H1 (cell line): ENCODE data around the gene WDR19. TPM values are rescaled to one million over a fixed set of nuclear protein-coding genes. Genes with fewer than 3 reads are reported as not detected.

Experiments
- CTCF ChIA-PET: fragments of 300-600 bp; sonication (Branson Sonifier 250); formaldehyde crosslinking; loops from one replicate; lab custom pipeline; 2021; ENCODE audit not compliant: partially characterized antibody; lab: Charles Lee
- POLR2A ChIA-PET: fragments of 300-600 bp; sonication (Branson Sonifier 250); formaldehyde crosslinking; loops from one replicate; lab custom pipeline; 2021; ENCODE audit warnings: inconsistent platforms; ENCODE audit not compliant: partially characterized antibody; lab: Charles Lee
- DNase-seq, 2 experiments: peaks; one replicate each; pipeline versions ENCODE4 v3.0.0 to v3.0.0-alpha.2; 2010 to 2022; ENCODE audit warnings: low spot score in 2 of 2, low read depth in 1 of 2, mixed read lengths in 1 of 2
- FAIRE-seq: peaks from 2 replicates; lab custom pipeline; 2011; peaks lifted over from hg19 to GRCh38; lab: Jason Lieb, UNC
- H2AFZ ChIP-seq: 2 replicates; pipeline ENCODE4 v1.8.1; 2012; ENCODE audit warnings: low read length, inconsistent platforms
- H2AK5ac ChIP-seq: 2 replicates; pipeline ENCODE4 v1.6.1; 2013; ENCODE audit warnings: low read depth, low read length
- H2BK120ac ChIP-seq: replicated peaks from 2 replicates; pipeline ENCODE3; 2013; ENCODE audit warnings: low read depth, low read length, inconsistent platforms
- H2BK12ac ChIP-seq: 2 replicates; pipeline ENCODE4 v1.6.1; 2013; ENCODE audit warnings: low read depth, low read length
- H2BK15ac ChIP-seq: 2 replicates; pipeline ENCODE4 v1.6.1; 2013; ENCODE audit warnings: low read length
- H2BK20ac ChIP-seq: 2 replicates; pipeline ENCODE4 v1.6.1; 2013; ENCODE audit warnings: low read length
- H2BK5ac ChIP-seq: 2 replicates; pipeline ENCODE4 v1.6.1; 2013; ENCODE audit warnings: low read depth, low read length
- H3K14ac ChIP-seq: 2 replicates; pipeline ENCODE4 v1.6.1; 2013; ENCODE audit warnings: inconsistent platforms; ENCODE audit not compliant: insufficient read length
- H3K18ac ChIP-seq: 2 replicates; pipeline ENCODE4 v1.6.1; 2013; ENCODE audit warnings: low read length; ENCODE audit errors: extremely low read depth
- H3K23ac ChIP-seq: 2 replicates; pipeline ENCODE4 v1.6.1; 2013; ENCODE audit warnings: inconsistent platforms; ENCODE audit not compliant: insufficient read length
- H3K23me2 ChIP-seq: 2 replicates; pipeline ENCODE4 v1.6.1; 2013; ENCODE audit warnings: low read depth, low read length
- H3K27ac ChIP-seq: 2 replicates; pipeline ENCODE4 v1.6.1; 2011; ENCODE audit warnings: low read depth, low read length, inconsistent platforms
- H3K27me3 ChIP-seq, 4 experiments: replicated peaks in 1 of 4; 1 replicate in 1 of 4; 2 replicates in 3 of 4; pipeline versions ENCODE4 v1.6.1 to v1.8.1; 2011 to 2013; ENCODE audit warnings: low read length in 3 of 4, mild to moderate bottlenecking in 3 of 4, inconsistent platforms in 2 of 4, mixed read lengths in 2 of 4, moderate library complexity in 1 of 4; ENCODE audit not compliant: control insufficient read depth in 3 of 4, insufficient read depth in 3 of 4; ENCODE audit errors: extremely low read depth in 1 of 4
- H3K36me3 ChIP-seq, 4 experiments: 2 replicates each; pipeline versions ENCODE4 v1.6.1 to v1.8.1; 2011 to 2013; ENCODE audit warnings: mild to moderate bottlenecking in 4 of 4, low read length in 3 of 4, moderate library complexity in 2 of 4, control low read depth in 1 of 4, inconsistent platforms in 1 of 4; ENCODE audit not compliant: insufficient read depth in 4 of 4, control insufficient read depth in 2 of 4
- H3K4ac ChIP-seq: replicated peaks from 2 replicates; pipeline ENCODE3; 2013; ENCODE audit warnings: low read length, low read depth, mixed read lengths, inconsistent platforms; ENCODE audit not compliant: insufficient read length
- H3K4me1 ChIP-seq, 4 experiments: replicated peaks in 1 of 4; 1 replicate in 1 of 4; 2 replicates in 3 of 4; pipeline versions ENCODE4 v1.6.1 to v1.8.1; 2011 to 2013; ENCODE audit warnings: low read length in 3 of 4, inconsistent platforms in 2 of 4, mixed read lengths in 1 of 4; ENCODE audit not compliant: insufficient read depth in 4 of 4, control insufficient read depth in 3 of 4
- H3K4me2 ChIP-seq, 2 experiments: 2 replicates each; pipeline versions ENCODE4 v1.6.1 to v1.8.1; 2011 to 2013; ENCODE audit warnings: low read depth in 2 of 2, low read length in 2 of 2, control low read depth in 1 of 2, inconsistent platforms in 1 of 2, mild to moderate bottlenecking in 1 of 2; ENCODE audit not compliant: insufficient read depth in 1 of 2
- H3K4me3 ChIP-seq, 4 experiments: fragments of 200-600, 300-600 bp in 1 of 4; sonication (generic), shearing (Covaris generic), sonication (Bioruptor Twin) in 1 of 4; 2 replicates each; pipeline versions ENCODE4 v1.5.1 to v1.8.1; 2011 to 2016; ENCODE audit warnings: low read length in 4 of 4, low read depth in 3 of 4, control low read depth in 2 of 4, inconsistent platforms in 2 of 4, mild to moderate bottlenecking in 2 of 4, mixed read lengths in 1 of 4, moderate library complexity in 1 of 4; ENCODE audit not compliant: insufficient read depth in 2 of 4; ENCODE audit errors: extremely low read depth in 1 of 4
- H3K56ac ChIP-seq: replicated peaks from 2 replicates; pipeline ENCODE3; 2013; ENCODE audit warnings: low read depth, mild to moderate bottlenecking, mixed read lengths, low read length, inconsistent platforms; ENCODE audit not compliant: insufficient read length
- H3K79me1 ChIP-seq: 2 replicates; pipeline ENCODE4 v1.6.1; 2013; ENCODE audit warnings: low read depth, low read length, control low read depth
- H3K79me2 ChIP-seq, 2 experiments: 2 replicates each; pipeline versions ENCODE4 v1.6.1 to v1.8.1; 2012 to 2013; ENCODE audit warnings: low read length in 2 of 2, mild to moderate bottlenecking in 2 of 2, inconsistent platforms in 1 of 2; ENCODE audit not compliant: insufficient read depth in 2 of 2, control insufficient read depth in 1 of 2
- H3K9ac ChIP-seq, 4 experiments: replicated peaks in 1 of 4; 1 replicate in 1 of 4; 2 replicates in 3 of 4; pipeline versions ENCODE4 v1.6.1 to v1.8.1; 2011 to 2013; ENCODE audit warnings: low read depth in 3 of 4, low read length in 3 of 4, control low read depth in 2 of 4, mild to moderate bottlenecking in 2 of 4, moderate library complexity in 2 of 4, inconsistent platforms in 1 of 4; ENCODE audit errors: extremely low read depth in 1 of 4
- H3K9me3 ChIP-seq, 2 experiments: 2 replicates each; pipeline versions ENCODE4 v1.6.1 to v1.8.1; 2012 to 2013; ENCODE audit warnings: mild to moderate bottlenecking in 2 of 2, moderate library complexity in 2 of 2, control low read depth in 1 of 2, inconsistent platforms in 1 of 2, low read depth in 1 of 2, low read length in 1 of 2, mixed read lengths in 1 of 2; ENCODE audit not compliant: insufficient read depth in 2 of 2
- H4K20me1 ChIP-seq, 2 experiments: replicated peaks in 1 of 2; 2 replicates each; pipeline versions ENCODE3 to v1.8.1; 2011 to 2013; ENCODE audit warnings: inconsistent platforms in 2 of 2, low read length in 2 of 2, mild to moderate bottlenecking in 1 of 2; ENCODE audit not compliant: insufficient read depth in 2 of 2, control insufficient read depth in 1 of 2
- H4K5ac ChIP-seq: 2 replicates; pipeline ENCODE4 v1.6.1; 2013; ENCODE audit warnings: low read length, low read depth, mixed read lengths, inconsistent platforms; ENCODE audit not compliant: insufficient read length
- H4K8ac ChIP-seq: 2 replicates; pipeline ENCODE4 v1.8.0; 2013; ENCODE audit warnings: mild to moderate bottlenecking, moderate library complexity, low read length, inconsistent platforms; ENCODE audit not compliant: insufficient read depth; ENCODE audit errors: extremely low read depth
- H4K91ac ChIP-seq: replicated peaks from 2 replicates; pipeline ENCODE3; 2013; ENCODE audit warnings: low read length, mixed read lengths, inconsistent platforms; ENCODE audit not compliant: insufficient read length
- NANOG ChIP-seq: IDR thresholded peaks from 2 replicates; pipeline ENCODE4 v1.6.1; 2011; ENCODE audit warnings: low read length, low read depth, mild to moderate bottlenecking, inconsistent platforms; ENCODE audit not compliant: insufficient read depth, poor library complexity, severe bottlenecking
- POLR2A ChIP-seq, 2 experiments: IDR thresholded peaks; 1 replicate in 1 of 2; 2 replicates in 1 of 2; pipeline ENCODE4 v1.6.1; 2011; ENCODE audit warnings: low read depth in 2 of 2, low read length in 2 of 2, mild to moderate bottlenecking in 2 of 2; ENCODE audit errors: control extremely low read depth in 1 of 2
- RFX5 ChIP-seq: IDR thresholded peaks from 2 replicates; pipeline ENCODE4 v1.6.1; 2011; ENCODE audit warnings: low read depth, low read length, improper control_type of control experiment, borderline replicate concordance
- SRF ChIP-seq: IDR thresholded peaks from 2 replicates; pipeline ENCODE4 v1.6.1; 2011; ENCODE audit warnings: mild to moderate bottlenecking, low read depth, low read length, moderate library complexity
- TAF7 ChIP-seq: optimal IDR thresholded peaks from 2 replicates; pipeline ENCODE3; 2011; ENCODE audit warnings: low read depth, mild to moderate bottlenecking, inconsistent platforms, low read length, moderate library complexity, borderline replicate concordance
- YY1 ChIP-seq: IDR thresholded peaks from 2 replicates; pipeline ENCODE4 v1.6.1; 2011; ENCODE audit warnings: low read depth, mild to moderate bottlenecking, low read length
- WGBS, 2 experiments: shearing (Covaris generic) in 1 of 2; methylation state at CpG; one replicate each; pipeline versions ENCODE4 v1.1.6 to v1.1.7; 2013 to 2015; ENCODE audit warnings: low lambda C conversion rate in 2 of 2, mixed read lengths in 2 of 2, inconsistent platforms in 1 of 2, low coverage in 1 of 2, missing lambda C conversion rate in 1 of 2; ENCODE audit not compliant: insufficient replicate concordance in 2 of 2, insufficient coverage in 1 of 2, insufficient read length in 1 of 2; ENCODE audit errors: extremely low coverage in 1 of 2, missing lambda C conversion rate in 1 of 2; 5-methylcytosine and 5-hydroxymethylcytosine counted together
- polyA plus RNA-seq, 7 experiments: library from polyadenylated mRNA; depleted of rRNA in 3 of 7; stranded (reverse) in 5 of 7; unstranded in 2 of 7; fragments of >200 nt in 5 of 7; fragments of 200-250 nt in 2 of 7; gene quantifications; 1 replicate in 5 of 7; 2 replicates in 1 of 7; 4 replicates in 1 of 7; pipeline versions ENCODE4 v1.2.1 to v1.2.3, GENCODE V29; 2011 to 2013; ENCODE audit warnings: missing spikeins in 2 of 7, mixed read lengths in 2 of 7
- total RNA-seq: library from RNA; stranded (reverse); fragmentation: NEBNext Ultra II Directional; extraction: Animal tissue kit (Norgen Biotek cat#: 25700); gene quantifications from 2 replicates; pipeline ENCODE4 v1.2.1, GENCODE V29; 2021

The WDR19 gene
- total and polyA plus RNA-seq, 2 of the 8 experiments (the other 6 are each of a cell fraction or from before 2014, with no cell fraction given), result 22.2 to 23.3 TPM

- Histone ChIP-seq H3K79me1 (no peaks in the 10 kb centered on the region), H2AK5ac (no peak overlapping the region), H4K8ac (no peak overlapping the region), H3K18ac (no peak overlapping the region), H3K23me2 (no peaks in the 10 kb centered on the region), H3K9me3 (no peaks in the 10 kb centered on the region), H4K5ac (no peak overlapping the region), H2BK120ac (no peak overlapping the region), H4K20me1 (no peaks in the 10 kb centered on the region), H4K91ac (no peak overlapping the region), H3K4me1 (no peaks in the 10 kb centered on the region), H3K36me3 (peaks cover 13 to 47% (median 21%) of the 10 kb centered on the region in 4 experiments), H2BK20ac (no peak overlapping the region), H3K4me3 (no peak overlapping the region), H2BK12ac (no peak overlapping the region), H2BK15ac (no peak overlapping the region), H2BK5ac (no peak overlapping the region), H3K27ac (no peak overlapping the region), H3K9ac (no peak overlapping the region), H3K79me2 (no peaks in the 10 kb centered on the region), H3K14ac (no peak overlapping the region), H3K4me2 (no peak overlapping the region), H3K27me3 (no peaks in the 10 kb centered on the region), H3K4ac (no peak overlapping the region), H2AFZ (no peak overlapping the region)
- 89% methylated on average over 2 of the region's 2 CpGs; no CpG with 5 or more reads in 1 of the 2 experiments for WGBS, 2 experiments
- POLR2A ChIA-PET, result interaction anchor here (0.7 to 1.5 kb wide), 5 partner anchors 14 to 359 kb away, joined by 3 to 4 read pairs (median 3); no protein-coding TSS in a partner anchor
- CTCF ChIA-PET, result interaction anchor here (0.6 to 1.8 kb wide), 3 partner anchors 47 to 1561 kb away, joined by 3 to 4 read pairs (median 4); no protein-coding TSS in a partner anchor
- no peak for DNase-seq
- TF ChIP-seq NANOG (no peak), SRF (no peak), RFX5 (no peak), POLR2A (IDR thresholded peaks at IDR 0.05; ENCODE audit: control extremely low read depth in 1 of 2, low read depth in 2 of 2, low read length in 2 of 2) (no peak), YY1 (no peak), TAF7 (no peak)
- TF ChIP-seq, all 59 proteins: peak for 0
- no peak for FAIRE-seq
- Histone ChIP-seq H3K56ac (no peak overlapping the region), H3K23ac (no peak overlapping the region)
Observed at GRCh38 chr4:39286263-39286662, 103.9 kb downstream of the WDR19 start.
